Uterus (tissue), 2 donors: ENCODE results near the gene CFAP300.

Experiments used
- POLR2A ChIP-seq, 2 donors: fragments of 450-650 bp; IDR thresholded peaks; one replicate each; pipeline ENCODE4 v1.6.1; 2016; ENCODE audit warnings: antibody characterized with exemption in 2 of 2, mild to moderate bottlenecking in 1 of 2, moderate library complexity in 1 of 2
- TF ChIP-seq, protein P1 (sequence below), 4 experiments: fragments of 200-600 bp in 2 of 4; fragments of 450-650 bp in 2 of 4; sonication (generic) in 2 of 4; IDR thresholded peaks; one replicate each; pipeline ENCODE4 v1.5.1; 2016 to 2019; ENCODE audit warnings: antibody characterized with exemption in 4 of 4, mild to moderate bottlenecking in 2 of 4, moderate library complexity in 1 of 4

- TF ChIP-seq, protein P1, sequence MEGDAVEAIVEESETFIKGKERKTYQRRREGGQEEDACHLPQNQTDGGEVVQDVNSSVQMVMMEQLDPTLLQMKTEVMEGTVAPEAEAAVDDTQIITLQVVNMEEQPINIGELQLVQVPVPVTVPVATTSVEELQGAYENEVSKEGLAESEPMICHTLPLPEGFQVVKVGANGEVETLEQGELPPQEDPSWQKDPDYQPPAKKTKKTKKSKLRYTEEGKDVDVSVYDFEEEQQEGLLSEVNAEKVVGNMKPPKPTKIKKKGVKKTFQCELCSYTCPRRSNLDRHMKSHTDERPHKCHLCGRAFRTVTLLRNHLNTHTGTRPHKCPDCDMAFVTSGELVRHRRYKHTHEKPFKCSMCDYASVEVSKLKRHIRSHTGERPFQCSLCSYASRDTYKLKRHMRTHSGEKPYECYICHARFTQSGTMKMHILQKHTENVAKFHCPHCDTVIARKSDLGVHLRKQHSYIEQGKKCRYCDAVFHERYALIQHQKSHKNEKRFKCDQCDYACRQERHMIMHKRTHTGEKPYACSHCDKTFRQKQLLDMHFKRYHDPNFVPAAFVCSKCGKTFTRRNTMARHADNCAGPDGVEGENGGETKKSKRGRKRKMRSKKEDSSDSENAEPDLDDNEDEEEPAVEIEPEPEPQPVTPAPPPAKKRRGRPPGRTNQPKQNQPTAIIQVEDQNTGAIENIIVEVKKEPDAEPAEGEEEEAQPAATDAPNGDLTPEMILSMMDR (IDR thresholded peaks at IDR 0.05): no peak
- no peak for TF ChIP-seq POLR2A (IDR thresholded peaks at IDR 0.05)
Observed at GRCh38 chr11:102026959-102027358, 20.3 kb upstream of the CFAP300 start.
